Activated CD4-positive, alpha-beta T cell treated with anti-CD3 and anti-CD28 coated beads, Interleukin-2, amount 10 ng/mL, durations not matched to agents 7 days and 5 days (primary cell): ENCODE measurements around the gene COL20A1. TPM values are rescaled to one million over a fixed set of nuclear protein-coding genes. Genes with fewer than 3 reads are reported as not detected.

Source experiments
- CTCF ChIA-PET: fragments of 350-600 bp; sonication (Branson Sonifier 250); formaldehyde crosslinking; loops from one replicate; lab custom pipeline; 2021; ENCODE audit warnings: antibody characterized with exemption; lab: Charles Lee
- POLR2A ChIA-PET: fragments of 350-600 bp; sonication (Branson Sonifier 250); formaldehyde crosslinking; loops from one replicate; lab custom pipeline; 2021; ENCODE audit warnings: antibody characterized with exemption; lab: Charles Lee
- DNase-seq: peaks from one replicate; pipeline ENCODE4 v3.0.0-alpha.2; 2020
- H3K27ac Mint-ChIP-seq: one replicate; pipeline ENCODE4 v1.8.0; 2021; ENCODE audit warnings: mild to moderate bottlenecking, moderate library complexity, mixed read lengths
- H3K27me3 Mint-ChIP-seq: one replicate; pipeline ENCODE4 v1.8.0; 2021; ENCODE audit warnings: mixed read lengths
- H3K36me3 Mint-ChIP-seq: one replicate; pipeline ENCODE4 v1.8.0; 2021; ENCODE audit warnings: low read depth, mixed read lengths
- H3K4me1 Mint-ChIP-seq: one replicate; pipeline ENCODE4 v1.8.0; 2021; ENCODE audit warnings: mixed read lengths
- H3K4me3 Mint-ChIP-seq: one replicate; pipeline ENCODE4 v1.8.0; 2021; ENCODE audit warnings: mild to moderate bottlenecking, moderate library complexity, mixed read lengths
- H3K9me3 Mint-ChIP-seq: one replicate; pipeline ENCODE4 v1.8.0; 2021; ENCODE audit warnings: mixed read lengths
- total RNA-seq, 2 experiments: library from RNA; stranded (reverse); gene quantifications; one replicate each; pipeline ENCODE4 v1.2.3, GENCODE V29; 2021

Gene COL20A1
- total RNA-seq, 2 experiments from 2014 or later: not detected

- no peak overlapping the region for H3K27ac Mint-ChIP-seq
- H3K4me1 Mint-ChIP-seq: no peaks in the 10 kb centered on the region
- H3K27me3 Mint-ChIP-seq: peaks cover 8% of the 10 kb centered on the region
- no peaks in the 10 kb centered on the region for H3K36me3 Mint-ChIP-seq
- no peak for DNase-seq
- CTCF ChIA-PET: no interaction called here
- no peak overlapping the region for H3K4me3 Mint-ChIP-seq
- POLR2A ChIA-PET: no interaction called here
- no peaks in the 10 kb centered on the region for H3K9me3 Mint-ChIP-seq
Observed at GRCh38 chr20:63364801-63365585, 72.0 kb downstream of the COL20A1 start.

DNA sequence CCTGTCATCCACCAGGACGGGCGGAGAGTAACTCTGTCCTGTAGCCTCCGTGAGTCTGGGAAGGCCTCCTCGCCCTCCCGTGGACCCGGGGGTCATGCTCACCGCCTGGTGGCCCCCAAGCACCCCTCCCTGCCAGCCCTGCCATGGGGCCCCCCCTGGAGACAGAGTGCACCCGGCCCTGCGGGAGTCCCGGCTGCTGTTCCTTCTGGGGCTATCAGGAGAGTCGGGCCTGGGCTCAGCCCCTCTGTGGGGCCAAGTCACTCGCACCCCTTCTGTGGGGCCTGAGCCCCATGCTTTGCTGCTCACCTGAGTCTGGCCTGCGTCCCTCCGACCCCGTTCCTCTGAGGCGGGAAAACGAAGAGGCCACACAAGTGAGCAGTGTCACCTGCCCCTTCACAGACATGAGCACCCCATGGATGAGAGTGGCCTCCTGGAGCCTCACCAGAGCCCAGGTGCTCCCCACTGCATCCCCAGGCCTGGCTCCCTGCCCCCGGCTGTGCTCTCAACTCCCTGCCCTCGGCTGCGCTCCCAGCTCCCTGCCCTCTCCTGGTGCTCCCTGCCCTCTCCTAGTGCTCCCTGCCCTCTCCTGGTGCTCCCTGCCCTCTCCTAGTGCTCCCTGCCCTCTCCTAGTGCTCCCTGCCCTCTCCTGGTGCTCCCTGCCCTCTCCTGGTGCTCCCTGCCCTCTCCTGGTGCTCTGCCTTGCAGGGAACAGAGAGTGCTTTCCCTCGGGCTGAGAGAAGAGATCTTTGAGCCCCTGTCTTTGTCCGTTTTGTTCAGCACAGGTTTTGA lies 72.8 kb downstream of the COL20A1 start:
- no peak for DNase-seq
- Mint-ChIP-seq H3K4me3 (no peak overlapping the region), H3K27me3 (peaks cover 8% of the 10 kb centered on the region), H3K9me3 (no peaks in the 10 kb centered on the region), H3K4me1 (no peaks in the 10 kb centered on the region), H3K27ac (no peak overlapping the region), H3K36me3 (no peaks in the 10 kb centered on the region)
- CTCF ChIA-PET: no interaction called here
- POLR2A ChIA-PET: no interaction called here

DNA sequence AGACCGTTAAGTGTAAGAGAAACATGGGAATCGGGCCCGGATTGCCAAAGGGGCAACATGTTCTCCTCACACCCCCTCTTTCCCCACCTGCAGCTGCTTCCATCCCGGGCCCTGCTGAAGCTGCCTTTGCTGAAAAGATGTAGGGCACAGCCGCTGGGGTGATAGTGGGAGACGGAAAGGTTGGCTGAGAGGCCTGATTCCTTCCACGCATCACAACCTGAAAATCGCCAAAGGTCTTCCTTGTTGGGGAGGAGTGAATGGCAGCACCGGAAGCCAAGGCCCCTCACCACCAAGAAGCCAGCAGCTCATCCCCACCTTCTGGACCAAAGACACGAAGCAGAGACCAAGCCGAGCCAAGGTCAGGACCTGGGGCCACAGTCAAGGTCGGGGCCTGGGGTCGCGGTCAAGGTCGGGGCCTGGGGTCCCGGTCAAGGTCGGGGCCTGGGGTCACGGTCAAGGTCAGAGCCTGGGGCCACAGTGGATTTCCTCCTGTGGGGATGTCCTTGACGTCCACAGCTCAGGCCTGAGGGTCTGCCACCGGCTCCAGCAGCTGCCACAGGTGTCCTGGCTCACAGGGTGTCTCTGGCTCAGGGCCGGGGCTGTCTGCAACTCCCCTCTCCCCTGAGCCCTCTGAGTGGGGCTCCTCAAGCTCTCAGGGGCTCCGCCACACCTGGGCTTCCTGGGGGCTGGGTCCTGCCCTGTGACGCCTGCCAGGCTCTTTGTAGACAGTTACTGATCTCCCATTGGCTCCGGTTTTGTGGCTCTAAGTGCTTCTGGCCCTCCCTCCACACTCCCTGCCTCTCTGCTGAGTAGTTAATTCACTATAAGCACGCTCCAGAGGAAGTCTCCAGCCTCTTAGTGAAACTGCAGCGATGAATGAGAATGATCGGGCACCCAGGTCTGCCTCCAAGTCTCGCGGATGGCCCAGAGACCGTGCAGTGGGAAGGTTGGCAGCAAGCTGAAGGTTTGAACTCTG lies 73.7 kb downstream of the COL20A1 start:
- Mint-ChIP-seq H3K36me3 (no peaks in the 10 kb centered on the region), H3K9me3 (no peaks in the 10 kb centered on the region), H3K4me1 (no peaks in the 10 kb centered on the region), H3K27me3 (peaks cover 8% of the 10 kb centered on the region), H3K27ac (no peak overlapping the region), H3K4me3 (no peak overlapping the region)
- no peak for DNase-seq
- ChIA-PET POLR2A (no interaction called here), CTCF (no interaction called here)

DNA sequence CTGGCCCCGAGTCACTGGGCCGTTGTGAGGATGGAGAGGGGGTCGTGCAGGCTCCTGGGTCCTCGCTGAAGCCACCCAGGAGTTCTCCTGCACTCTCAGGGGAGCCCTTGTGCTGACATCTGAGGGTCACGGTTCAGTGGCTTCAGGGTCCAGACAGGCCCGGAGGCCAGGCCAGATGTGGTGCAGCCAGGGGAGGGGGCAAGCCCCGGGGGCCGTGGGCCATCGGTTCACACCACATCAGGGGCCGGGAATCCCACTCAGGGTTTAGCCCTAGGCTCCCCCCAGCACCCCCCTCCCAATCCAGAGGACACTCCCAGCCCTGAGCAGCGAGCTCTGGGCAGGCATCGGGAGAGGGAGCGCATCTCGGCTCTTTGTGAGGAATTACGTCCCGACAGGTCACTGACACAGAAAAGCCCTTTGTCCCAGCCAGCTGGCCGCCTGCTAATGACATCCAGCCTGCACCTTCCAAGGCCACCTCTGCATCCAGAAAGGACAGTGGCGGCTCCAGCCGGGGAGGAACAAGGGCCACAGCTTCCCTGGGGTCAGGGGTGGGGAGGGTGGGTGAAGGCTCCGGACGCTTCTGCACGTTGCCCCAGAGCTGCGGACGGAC lies 74.6 kb downstream of the COL20A1 start:
- ChIA-PET CTCF (interaction anchor here (0.6 kb wide), 1 partner anchor 21 kb away, joined by 3 read pairs; no protein-coding TSS in a partner anchor), POLR2A (no interaction called here)
- Mint-ChIP-seq H3K27me3 (peaks cover 4% of the 10 kb centered on the region), H3K27ac (no peak overlapping the region), H3K9me3 (no peaks in the 10 kb centered on the region), H3K36me3 (no peaks in the 10 kb centered on the region), H3K4me3 (no peak overlapping the region), H3K4me1 (no peaks in the 10 kb centered on the region)
- DNase-seq: no peak

- no peak for DNase-seq
- Mint-ChIP-seq H3K27me3 (no peaks in the 10 kb centered on the region), H3K36me3 (no peaks in the 10 kb centered on the region), H3K9me3 (no peaks in the 10 kb centered on the region), H3K4me1 (no peaks in the 10 kb centered on the region), H3K4me3 (no peak overlapping the region), H3K27ac (no peak overlapping the region)
- ChIA-PET CTCF (interaction anchor here (0.6 kb wide), 1 partner anchor 21 kb away, joined by 3 read pairs; no protein-coding TSS in a partner anchor), POLR2A (no interaction called here)
Observed at GRCh38 chr20:63368151-63368550, 75.2 kb downstream of the COL20A1 start.

DNA sequence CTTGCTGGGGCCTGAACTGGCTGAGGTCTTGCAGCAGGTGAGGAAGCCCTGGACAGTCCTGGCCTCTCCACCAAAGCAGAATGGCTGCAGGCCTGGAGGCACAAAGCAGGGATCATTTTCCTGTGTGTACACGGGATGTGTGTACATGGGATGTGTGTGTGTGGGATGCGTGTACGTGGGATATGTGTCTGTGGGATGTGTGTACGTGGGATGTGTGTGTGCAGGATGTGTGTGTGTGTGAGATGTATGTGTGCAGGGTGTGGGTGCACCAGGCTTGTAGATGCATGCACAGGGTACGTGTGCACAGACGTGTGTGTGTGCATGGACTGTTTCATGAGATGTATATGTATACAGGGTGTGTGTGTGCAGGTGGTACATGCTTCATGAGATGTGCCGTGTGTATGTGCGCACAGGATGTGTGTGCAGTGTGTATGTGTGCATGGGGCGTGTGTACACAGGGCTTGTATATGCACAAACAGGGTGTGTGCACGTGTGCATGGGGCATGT lies 76.1 kb downstream of the COL20A1 start:
- no peak overlapping the region for H3K4me3 Mint-ChIP-seq
- DNase-seq: no peak
- no peaks in the 10 kb centered on the region for H3K4me1 Mint-ChIP-seq
- POLR2A ChIA-PET: no interaction called here
- H3K27me3 Mint-ChIP-seq: no peaks in the 10 kb centered on the region
- H3K36me3 Mint-ChIP-seq: no peaks in the 10 kb centered on the region
- CTCF ChIA-PET: no interaction called here
- H3K27ac Mint-ChIP-seq: no peak overlapping the region
- no peaks in the 10 kb centered on the region for H3K9me3 Mint-ChIP-seq

DNA sequence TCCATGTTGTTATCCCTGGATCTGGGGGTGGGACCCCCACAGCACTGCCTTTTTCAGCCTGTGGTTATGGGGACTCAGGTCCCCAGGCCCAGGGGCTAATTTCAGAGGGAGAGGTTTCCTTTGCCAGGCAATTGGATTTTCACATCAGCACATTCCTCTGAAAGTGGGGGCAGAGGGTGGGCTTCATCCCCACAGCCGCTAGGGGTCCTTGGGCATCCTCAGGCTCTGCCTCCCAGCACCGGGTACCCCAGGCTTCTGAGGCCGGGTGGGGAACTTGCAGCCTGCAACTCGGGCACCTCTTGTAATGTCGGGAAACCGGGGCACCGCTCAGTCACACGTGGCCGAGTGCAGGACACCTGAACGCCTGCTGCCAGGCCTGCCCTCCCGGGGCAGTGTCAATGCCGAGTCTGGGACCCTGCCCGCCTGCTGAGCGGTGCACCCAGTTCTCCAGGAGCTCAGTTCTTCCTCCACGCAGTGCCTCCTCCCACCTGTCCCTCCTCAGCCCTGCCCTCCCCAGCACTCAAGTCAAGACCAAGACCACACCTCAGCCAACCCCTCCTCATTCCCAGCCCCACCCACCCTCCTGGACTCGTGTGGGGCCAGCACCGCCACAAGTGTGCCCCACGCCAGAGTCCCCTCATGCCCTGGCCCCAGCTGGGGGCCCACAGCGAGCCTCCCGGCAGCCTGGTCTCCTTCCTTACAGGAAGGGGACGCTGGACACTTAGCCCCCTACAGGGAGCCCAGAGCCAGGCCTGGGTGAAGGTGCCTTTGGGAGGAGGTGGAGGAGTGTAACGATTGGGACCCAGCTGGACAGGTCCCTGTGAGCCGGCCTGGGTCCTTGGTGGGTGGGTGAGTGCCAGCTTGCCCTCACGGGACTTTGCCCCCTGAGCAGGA lies 77.0 kb downstream of the COL20A1 start:
- CTCF ChIA-PET: no interaction called here
- no peak for DNase-seq
- Mint-ChIP-seq H3K27ac (no peak overlapping the region), H3K36me3 (no peaks in the 10 kb centered on the region), H3K4me3 (no peak overlapping the region), H3K9me3 (no peaks in the 10 kb centered on the region), H3K4me1 (no peaks in the 10 kb centered on the region), H3K27me3 (no peaks in the 10 kb centered on the region)
- POLR2A ChIA-PET: no interaction called here

- Mint-ChIP-seq H3K4me1 (no peaks in the 10 kb centered on the region), H3K36me3 (no peaks in the 10 kb centered on the region), H3K27me3 (no peaks in the 10 kb centered on the region), H3K4me3 (no peak overlapping the region), H3K27ac (no peak overlapping the region), H3K9me3 (no peaks in the 10 kb centered on the region)
- DNase-seq: no peak
- ChIA-PET POLR2A (no interaction called here), CTCF (no interaction called here)
Observed at GRCh38 chr20:63370618-63371187, 77.7 kb downstream of the COL20A1 start.

DNA sequence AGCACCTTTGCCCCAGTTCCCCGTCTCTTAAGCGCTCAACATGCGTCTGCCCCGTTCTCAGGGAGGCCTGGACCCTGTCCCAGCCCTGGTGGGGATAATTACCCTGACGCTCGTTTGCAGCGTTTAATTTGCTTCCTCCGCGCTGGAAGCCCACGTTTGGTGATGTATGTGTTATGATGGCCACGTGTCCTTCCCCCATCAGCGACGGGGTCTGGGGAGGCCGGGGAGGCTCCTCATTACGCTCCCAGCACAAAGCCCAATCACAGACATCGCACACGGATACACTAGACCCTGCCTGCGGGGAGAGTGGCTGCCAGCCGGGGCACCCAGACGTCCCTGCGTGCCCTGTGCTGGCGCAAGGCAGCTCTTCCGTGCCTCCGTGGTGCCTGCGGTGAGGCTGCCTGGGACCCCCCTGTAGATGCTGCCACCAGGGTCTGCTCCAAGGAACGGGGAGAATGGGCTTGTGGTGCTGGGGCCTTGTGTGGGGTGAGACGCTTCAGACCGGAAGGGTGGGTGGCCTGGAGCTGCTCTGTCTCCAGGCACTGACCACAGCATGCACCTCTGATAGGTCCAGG lies 78.4 kb downstream of the COL20A1 start:
- no peak for DNase-seq
- Mint-ChIP-seq H3K27ac (no peak overlapping the region), H3K27me3 (no peaks in the 10 kb centered on the region), H3K36me3 (no peaks in the 10 kb centered on the region), H3K4me3 (no peak overlapping the region), H3K4me1 (no peaks in the 10 kb centered on the region), H3K9me3 (no peaks in the 10 kb centered on the region)
- ChIA-PET CTCF (no interaction called here), POLR2A (no interaction called here)

DNA sequence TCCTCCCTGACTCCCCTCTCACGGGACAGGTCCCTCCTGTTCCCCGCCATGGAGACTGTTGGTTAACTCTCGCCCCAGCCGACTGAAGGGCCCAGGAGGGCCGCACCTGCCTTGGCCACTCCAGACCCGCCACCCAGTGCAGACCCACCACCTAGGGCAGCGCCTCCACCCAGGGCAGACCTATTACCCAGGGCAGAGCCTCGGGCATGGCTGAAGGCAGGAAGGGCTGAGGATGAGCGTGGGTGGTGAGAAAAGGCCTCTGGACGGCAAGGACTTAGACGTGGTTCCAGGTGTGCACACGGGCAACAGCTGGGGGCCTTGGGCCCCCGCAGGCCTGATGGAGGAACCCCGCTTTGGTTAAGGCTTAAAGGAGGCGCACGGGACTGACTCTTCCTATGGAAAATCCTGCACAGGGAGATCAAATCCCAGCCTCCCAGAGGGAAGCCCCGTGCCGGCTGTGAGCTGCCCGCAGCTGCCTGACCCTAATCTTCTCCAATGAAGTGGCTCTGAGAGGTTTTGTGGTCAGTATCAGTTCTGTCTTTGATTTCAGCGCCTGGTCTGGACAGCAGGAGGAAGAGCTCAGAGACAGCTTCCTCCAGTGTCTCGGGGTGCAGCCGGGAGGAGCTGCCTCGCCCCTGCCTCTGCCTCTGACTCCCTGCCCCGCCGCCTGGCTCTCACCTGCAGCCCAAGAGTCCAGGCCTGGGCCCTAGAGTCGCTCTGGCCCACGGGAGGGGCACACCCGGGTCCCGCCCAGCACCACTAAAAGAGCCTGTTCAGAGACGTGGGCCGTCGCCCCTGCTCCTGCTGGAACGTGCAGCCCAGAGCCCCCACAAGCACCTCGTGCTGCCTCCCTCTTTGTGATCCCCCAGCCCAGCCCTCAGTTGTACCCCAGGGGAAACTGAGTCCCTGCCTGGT lies 80.2 kb downstream of the COL20A1 start:
- Mint-ChIP-seq H3K36me3 (no peaks in the 10 kb centered on the region), H3K4me1 (no peaks in the 10 kb centered on the region), H3K9me3 (no peaks in the 10 kb centered on the region), H3K27ac (no peak overlapping the region), H3K27me3 (peaks cover 3% of the 10 kb centered on the region), H3K4me3 (no peak overlapping the region)
- POLR2A ChIA-PET: no interaction called here
- CTCF ChIA-PET: interaction anchor here (0.9 kb wide), 1 partner anchor 9 kb away, joined by 3 read pairs; no protein-coding TSS in a partner anchor
- no peak for DNase-seq
